Renal cortex interstitium (tissue), 11 donors: ENCODE measurements around the gene PPP2R3B. TPM values are rescaled to one million over a fixed set of nuclear protein-coding genes. Genes with fewer than 3 reads are reported as not detected.

Experiments used
- DNase-seq, 11 donors: peaks; one replicate each; pipeline ENCODE4 v3.0.0-alpha.2; 2013; ENCODE audit warnings: low read depth in 9 of 11, low spot score in 4 of 11; ENCODE audit errors: extremely low read depth in 1 of 11
- polyA plus RNA-seq, 3 donors: library from polyadenylated mRNA; unstranded; fragments of 120-200 nt; gene quantifications; one replicate each; pipeline ENCODE4 v1.2.1, GENCODE V29; 2013; ENCODE audit not compliant: insufficient read length in 3 of 3

Gene PPP2R3B
- polyA plus RNA-seq, 3 donors: 19.9 to 28.8 (median 24.6) TPM

- DNase-seq: no peak
Measured at GRCh38 chrX:292900-293897, 93.5 kb downstream of the PPP2R3B start.

DNA sequence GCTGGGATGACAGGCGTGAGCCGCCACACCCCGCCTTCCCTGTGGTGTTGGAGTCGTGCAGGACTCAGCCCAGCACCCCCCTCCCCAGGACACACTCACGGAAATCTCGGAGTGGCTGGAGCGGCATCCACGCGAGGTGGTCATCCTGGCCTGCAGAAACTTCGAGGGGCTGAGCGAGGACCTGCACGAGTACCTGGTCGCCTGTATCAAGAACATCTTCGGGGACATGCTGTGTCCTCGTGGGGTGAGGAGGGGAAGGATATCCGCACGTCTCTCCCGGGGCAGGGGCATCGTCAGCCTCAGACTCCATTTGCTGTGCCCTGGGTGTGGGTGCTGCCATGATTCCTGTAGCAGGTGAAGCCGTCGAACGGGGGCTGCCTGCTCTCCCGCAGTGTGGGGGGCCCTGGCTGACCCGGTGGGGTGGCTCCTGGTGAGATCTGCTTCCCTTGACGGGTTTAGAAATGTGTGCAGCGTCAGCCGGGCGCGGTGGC, 95.3 kb downstream of the PPP2R3B start:
- no peak for DNase-seq

- no peak for DNase-seq
Measured at GRCh38 chrX:290476-291166, 96.1 kb downstream of the PPP2R3B start.

DNA sequence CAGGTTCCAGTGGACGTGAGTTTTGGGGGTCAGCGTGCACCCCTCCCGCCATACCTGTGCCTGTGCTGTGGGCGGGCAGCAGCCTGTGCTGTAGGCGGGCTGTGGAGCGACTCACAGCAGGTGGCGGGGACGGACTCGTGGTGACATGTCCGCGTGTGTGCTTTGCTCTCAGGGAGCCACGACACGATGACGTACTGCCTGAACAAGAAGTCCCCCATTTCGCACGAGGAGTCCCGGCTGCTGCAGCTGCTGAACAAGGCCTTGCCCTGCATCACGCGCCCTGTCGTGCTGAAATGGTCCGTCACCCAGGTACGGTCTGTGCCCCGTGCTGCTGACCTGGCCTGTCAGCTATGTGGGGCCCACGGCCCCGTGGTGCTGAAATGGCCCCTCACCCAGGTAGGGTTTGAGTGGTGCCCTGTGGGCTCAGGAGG, 98.1 kb downstream of the PPP2R3B start:
- DNase-seq: no peak

DNA sequence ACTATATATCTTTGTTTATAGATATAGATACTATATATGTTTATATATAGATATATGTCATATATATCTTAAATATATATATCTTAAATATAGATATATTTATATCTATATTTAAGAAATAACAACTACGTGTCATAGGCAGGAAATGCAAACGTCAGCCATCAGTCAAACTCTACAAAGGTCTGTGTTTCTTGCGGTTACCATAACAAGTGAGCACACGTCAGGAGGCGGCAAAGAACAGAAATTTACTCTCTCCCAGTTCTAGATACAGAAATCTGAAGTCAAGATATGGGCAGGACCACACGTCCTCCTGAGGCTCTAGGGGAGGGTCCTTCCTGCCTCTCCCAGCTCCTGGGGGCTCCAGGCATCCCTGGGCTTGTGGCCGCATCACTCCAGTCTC, 99.0 kb downstream of the PPP2R3B start:
- no peak for DNase-seq

- no peak for DNase-seq
Measured at GRCh38 chrX:285076-285677, 101.5 kb downstream of the PPP2R3B start.

Other genes with a start within 250 kb of the PPP2R3B start
- 10 to 100 TPM; 21.5 to 41.0 (median 25.1) TPM for gene PLCXD1, start 105.5 kb downstream of the PPP2R3B start, polyA plus RNA-seq
- gene GTPBP6, start 68.1 kb downstream of the PPP2R3B start, polyA plus RNA-seq: 10 to 100 TPM; 40.3 to 61.7 (median 59.8) TPM
- gene SHOX, start 243.9 kb upstream of the PPP2R3B start, polyA plus RNA-seq: under 1 TPM; 0.06 to 0.17 (median 0.13) TPM